Measurements from ENCODE around the gene DCXR.
A peak's percentile ranks its signal among the peaks of the same experiment; 100 is the strongest.
"Not testable (repeated sequence)": the region's sequence is repeated elsewhere in the genome, so short reads cannot be mapped to it uniquely, and the experiment has no call there.

Gene DCXR

GRCh38 chr17:82039695-82040299, 2.3 kb upstream of the DCXR start:
- no peak for DNase-seq (ENCODE audit: low spot score)

DNA sequence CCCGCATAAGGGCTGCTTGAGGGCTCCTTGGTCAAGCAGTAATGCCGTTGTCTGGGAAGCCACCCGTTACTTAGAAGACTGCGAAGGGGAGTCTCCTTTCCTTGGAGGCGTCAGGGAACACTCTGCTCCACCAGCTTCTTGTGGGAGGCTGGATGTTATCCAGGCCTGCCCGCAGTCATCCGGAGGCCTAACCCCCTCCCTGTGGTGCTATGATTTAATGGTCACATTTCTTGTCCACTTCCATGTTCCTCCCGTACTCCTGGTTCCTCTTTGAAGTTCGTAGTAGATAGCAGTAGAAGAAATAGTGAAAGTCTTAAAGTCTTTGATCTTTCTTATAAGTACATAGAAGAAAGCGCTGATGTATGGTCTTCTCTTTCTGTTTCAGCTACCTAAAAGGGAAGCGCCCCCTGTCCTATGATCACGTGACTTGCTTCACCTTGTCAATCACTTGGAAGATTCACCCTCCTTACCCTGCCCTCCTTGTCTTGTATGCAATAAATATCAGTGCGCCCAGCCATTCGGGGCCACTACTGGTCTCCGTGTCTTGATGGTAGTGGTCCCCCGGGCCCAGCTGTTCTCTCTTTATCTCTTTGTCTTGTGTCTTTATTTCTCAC, 1.4 kb upstream of the DCXR start:
- DNase-seq (ENCODE audit: low spot score): not testable (repeated sequence)

- DNase-seq (ENCODE audit: low spot score): no peak
Measured at GRCh38 chr17:82037889-82038195, 345 bp upstream of the DCXR start.

GRCh38 chr17:82036634-82037091, 834 bp downstream of the DCXR start:
- no peak for DNase-seq (ENCODE audit: low spot score)

DNA sequence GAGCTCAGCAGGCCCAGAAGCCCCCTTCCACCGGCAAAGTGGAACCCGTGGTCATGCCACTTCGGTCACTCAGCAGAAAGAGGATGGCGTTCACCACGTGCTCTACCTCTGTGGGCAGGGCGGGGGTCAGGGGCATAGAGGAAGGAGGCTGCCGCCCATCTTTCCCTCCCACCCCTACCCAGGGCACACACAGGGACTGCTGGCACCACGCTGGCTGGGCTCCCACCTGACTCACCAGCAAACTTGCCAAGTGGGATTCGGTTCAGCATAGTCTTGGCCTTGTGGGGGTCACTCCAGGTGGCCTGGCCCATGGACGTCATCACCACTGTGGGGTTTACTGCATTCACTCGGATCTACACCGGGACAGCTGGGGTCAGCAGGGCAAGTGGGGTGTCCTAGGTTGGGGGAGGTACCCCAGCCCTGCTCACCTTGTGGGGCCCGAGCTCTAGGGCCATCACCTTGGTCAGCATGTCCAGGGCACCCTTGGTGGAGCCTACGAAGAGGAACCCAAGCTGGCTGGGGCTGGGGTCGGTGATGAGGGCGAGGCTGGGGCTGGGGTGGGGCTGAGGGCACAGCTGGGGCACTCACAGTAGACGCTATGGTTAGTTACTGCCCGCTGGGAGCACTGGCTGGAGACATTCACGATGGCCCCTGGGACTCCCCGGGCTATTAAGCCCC, 1.4 kb downstream of the DCXR start:
- DNase-seq (ENCODE audit: low spot score): no peak

- no peak for DNase-seq (ENCODE audit: low spot score)
Measured at GRCh38 chr17:82035488-82035887, 2.0 kb downstream of the DCXR start.

DNA sequence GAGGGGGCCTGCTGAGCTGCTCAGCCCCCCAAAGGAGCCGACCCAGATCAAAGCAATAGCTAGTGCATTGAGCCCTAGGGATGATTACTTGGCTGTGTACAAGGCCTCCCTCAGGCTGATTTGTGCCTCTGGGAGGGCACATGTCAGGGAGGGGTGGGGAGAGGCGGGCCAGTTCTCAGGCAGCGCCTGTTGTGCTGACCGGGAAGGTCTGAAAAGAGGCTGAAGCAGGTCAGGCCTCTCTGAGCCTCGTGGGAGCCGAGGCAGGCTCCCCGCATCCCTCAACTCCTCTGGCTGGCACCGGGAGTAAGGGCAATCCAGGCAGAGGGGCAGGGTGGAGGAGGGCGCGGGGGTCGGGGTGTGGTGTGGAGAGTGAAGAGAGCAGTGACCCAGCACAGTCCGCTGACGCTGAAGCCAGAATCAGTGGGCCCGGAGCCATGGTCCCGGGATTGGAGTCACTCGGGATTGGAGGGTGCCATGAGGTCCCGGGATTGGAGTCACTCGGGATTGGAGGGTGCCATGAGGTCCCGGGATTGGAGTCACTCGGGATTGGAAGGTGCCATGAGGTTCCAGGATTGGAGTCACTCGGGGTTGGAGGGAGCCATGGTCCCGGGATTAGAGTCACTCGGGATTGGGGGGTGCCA, 3.0 kb downstream of the DCXR start:
- DNase-seq (ENCODE audit: low spot score): no peak

GRCh38 chr17:82033359-82034085, 4.0 kb downstream of the DCXR start:
- DNase-seq (ENCODE audit: low spot score): no peak

DNA sequence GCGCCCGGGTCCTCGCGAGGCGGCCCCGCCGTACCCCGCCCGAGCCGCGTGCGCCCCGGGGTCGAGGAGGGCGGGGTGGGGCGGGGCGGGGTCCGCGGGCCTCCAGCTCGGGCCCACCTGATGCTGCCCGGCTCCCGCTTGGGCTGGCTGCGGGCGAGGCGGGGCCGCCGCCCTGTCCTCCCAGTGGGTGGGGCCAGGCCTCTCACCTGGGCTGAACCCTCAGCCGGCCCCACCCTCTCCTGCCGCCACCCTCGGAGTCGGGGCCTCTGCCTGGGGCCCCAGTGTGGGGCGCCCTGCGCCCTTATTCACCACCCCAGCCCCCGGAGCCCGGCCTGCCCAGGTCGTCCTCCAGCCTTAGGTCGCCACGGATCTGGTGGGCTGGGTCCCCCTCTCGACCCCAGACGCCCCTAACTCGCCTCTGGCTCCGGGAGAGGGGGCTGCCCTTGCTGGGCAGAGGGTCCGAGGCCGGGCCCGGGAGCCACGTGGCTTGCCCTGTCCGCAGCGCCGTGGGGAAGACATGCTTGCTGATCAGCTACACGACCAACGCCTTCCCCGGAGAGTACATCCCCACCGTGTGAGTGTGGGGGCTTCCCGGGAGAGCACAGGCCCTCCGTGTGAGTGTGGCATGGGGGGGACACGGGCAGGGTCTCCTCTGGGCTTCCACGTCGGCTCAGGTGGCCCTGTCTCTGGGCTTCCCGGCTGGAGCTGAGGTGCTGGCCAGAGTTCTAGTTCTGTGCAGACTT, 5.4 kb downstream of the DCXR start:
- DNase-seq (ENCODE audit: low spot score): peak; percentile 76

- no peak for DNase-seq (ENCODE audit: low spot score)
Measured at GRCh38 chr17:82031303-82031884, 6.1 kb downstream of the DCXR start, which contains the start of gene RAC3. TSS of gene RAC3 (plus strand) at chr17:82031678. CDS start at chr17:82031762, 84 bp downstream.

GRCh38 chr17:82030470-82031302, 6.8 kb downstream of the DCXR start:
- peak; percentile 96 for DNase-seq (ENCODE audit: low spot score)

GRCh38 chr17:82029990-82030469, 7.5 kb downstream of the DCXR start:
- no peak for DNase-seq (ENCODE audit: low spot score)

DNA sequence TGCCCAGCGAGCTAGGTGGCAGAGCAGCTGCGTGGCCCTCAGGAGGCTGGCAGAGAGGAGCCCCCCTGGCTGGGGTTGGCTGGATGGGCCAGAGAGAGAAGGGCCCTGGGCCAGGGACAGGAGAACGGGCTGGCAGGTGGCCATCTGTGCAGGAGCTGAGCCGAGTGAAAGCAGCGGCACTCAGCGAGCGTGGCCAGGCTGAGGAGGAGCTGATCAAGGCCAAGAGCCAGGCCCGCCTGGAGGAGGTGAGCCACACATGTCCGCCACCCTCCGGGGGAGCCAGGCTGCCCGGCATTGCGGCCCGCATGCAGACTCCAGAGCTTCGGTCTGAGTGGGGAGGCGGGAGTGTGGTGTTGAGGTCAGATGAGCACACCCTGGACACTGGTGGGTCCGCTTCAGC, 8.1 kb downstream of the DCXR start:
- no peak for DNase-seq (ENCODE audit: low spot score)

GRCh38 chr17:82028966-82029365, 8.5 kb downstream of the DCXR start:
- no peak for DNase-seq (ENCODE audit: low spot score)

DNA sequence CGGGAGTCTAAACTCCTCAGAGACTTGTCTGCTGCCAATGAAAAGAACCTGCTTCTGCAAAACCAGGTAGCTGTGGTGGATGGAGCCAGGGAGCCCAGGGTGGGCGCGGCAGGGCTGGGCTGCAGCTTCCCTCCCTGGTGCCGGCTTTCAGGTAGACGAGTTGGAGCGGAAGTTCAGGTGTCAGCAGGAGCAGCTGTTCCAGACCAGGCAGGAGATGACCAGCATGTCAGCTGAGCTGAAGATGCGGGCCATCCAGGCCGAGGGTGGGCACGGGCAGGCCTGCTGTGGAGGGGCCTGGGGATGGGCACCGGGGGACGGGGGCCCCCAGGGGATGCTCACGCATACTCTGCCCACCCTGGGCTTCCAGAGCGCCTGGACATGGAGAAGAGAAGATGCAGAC, 9.3 kb downstream of the DCXR start:
- no peak for DNase-seq (ENCODE audit: low spot score)

- no peak for DNase-seq (ENCODE audit: low spot score)
Measured at GRCh38 chr17:82025401-82026107, 11.9 kb downstream of the DCXR start.

DNA sequence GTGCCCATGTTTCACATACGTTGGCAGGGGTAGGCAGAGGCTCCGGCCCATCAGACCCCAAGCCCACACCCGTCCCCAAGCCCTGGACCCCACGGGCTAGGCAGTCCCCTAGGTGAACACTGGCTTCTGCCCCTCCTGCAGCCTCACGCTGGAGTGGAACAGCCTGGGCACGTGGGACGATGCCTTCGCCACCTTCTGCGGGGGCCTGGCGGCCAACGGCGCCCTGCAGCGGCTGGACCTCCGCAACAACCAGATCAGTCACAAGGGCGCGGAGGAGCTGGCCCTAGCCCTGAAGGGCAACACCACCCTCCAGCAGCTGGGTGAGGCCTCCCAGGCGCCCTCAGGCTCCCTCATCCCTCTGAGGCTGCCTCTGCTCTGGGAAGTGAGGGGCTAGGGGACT, 12.6 kb downstream of the DCXR start:
- DNase-seq (ENCODE audit: low spot score): no peak

- DNase-seq (ENCODE audit: low spot score): no peak
Measured at GRCh38 chr17:82023447-82024241, 13.9 kb downstream of the DCXR start.

- peak; percentile 100 for DNase-seq (ENCODE audit: low spot score)
Measured at GRCh38 chr17:82022981-82023446, 14.5 kb downstream of the DCXR start, which contains the start of gene LRRC45. TSS of gene LRRC45 (plus strand) at chr17:82023305. CDS start at chr17:82023644, 339 bp downstream.
